IPS-18a (cell line): Measurements from ENCODE around the gene FKBP10.
"Not testable (repeated sequence)": the region's sequence is repeated elsewhere in the genome, so short reads cannot be mapped to it uniquely, and the experiment has no call there.

Source experiments
- H3K27ac ChIP-seq: one replicate; pipeline ENCODE4 v1.5.1; 2013; ENCODE audit warnings: low read length
- H3K27me3 ChIP-seq: one replicate; pipeline ENCODE4 v1.6.1; 2013; ENCODE audit warnings: mild to moderate bottlenecking, low read length; ENCODE audit not compliant: control insufficient read depth, insufficient read depth
- H3K36me3 ChIP-seq: one replicate; pipeline ENCODE4 v1.6.1; 2013; ENCODE audit warnings: low read depth, low read length; ENCODE audit not compliant: control insufficient read depth
- H3K4me1 ChIP-seq: one replicate; pipeline ENCODE4 v1.6.1; 2013; ENCODE audit warnings: low read depth, low read length; ENCODE audit not compliant: control insufficient read depth
- H3K4me3 ChIP-seq: one replicate; pipeline ENCODE4 v1.5.1; 2013; ENCODE audit warnings: low read length
- H3K9ac ChIP-seq: one replicate; pipeline ENCODE4 v1.6.1; 2013; ENCODE audit warnings: mild to moderate bottlenecking, low read length, moderate library complexity
- H3K9me3 ChIP-seq: one replicate; pipeline ENCODE4 v1.6.1; 2013; ENCODE audit warnings: low read depth, low read length; ENCODE audit not compliant: control insufficient read depth

The FKBP10 gene

GRCh38 chr17:41816637-41817320 is 4.0 kb downstream of the FKBP10 start:
- H3K27ac ChIP-seq: no peak overlapping the region
- no peak overlapping the region for H3K9ac ChIP-seq
- H3K4me3 ChIP-seq: no peak overlapping the region
- H3K27me3 ChIP-seq: no peaks in the 10 kb centered on the region
- peaks cover 3% of the 10 kb centered on the region for H3K36me3 ChIP-seq
- peaks cover 10% of the 10 kb centered on the region for H3K4me1 ChIP-seq
- H3K9me3 ChIP-seq: no peaks in the 10 kb centered on the region

- Histone ChIP-seq H3K9ac (no peak overlapping the region), H3K27ac (no peak overlapping the region), H3K4me1 (peaks cover 10% of the 10 kb centered on the region), H3K9me3 (no peaks in the 10 kb centered on the region), H3K36me3 (peaks cover 9% of the 10 kb centered on the region), H3K4me3 (no peak overlapping the region), H3K27me3 (no peaks in the 10 kb centered on the region)
Measured at GRCh38 chr17:41818024-41818423, 5.2 kb downstream of the FKBP10 start.

- peaks cover 10% of the 10 kb centered on the region for H3K4me1 ChIP-seq
- no peak overlapping the region for H3K27ac ChIP-seq
- peaks cover 20% of the 10 kb centered on the region for H3K36me3 ChIP-seq
Measured at GRCh38 chr17:41821776-41822175, 9.0 kb downstream of the FKBP10 start.

GRCh38 chr17:41822216-41823140 is 9.7 kb downstream of the FKBP10 start:
- no peak overlapping the region for H3K9ac ChIP-seq
- H3K36me3 ChIP-seq: peaks cover 23% of the 10 kb centered on the region
- H3K4me3 ChIP-seq: no peak overlapping the region
- peaks cover 10% of the 10 kb centered on the region for H3K4me1 ChIP-seq
- H3K9me3 ChIP-seq: no peaks in the 10 kb centered on the region
- no peaks in the 10 kb centered on the region for H3K27me3 ChIP-seq
- no peak overlapping the region for H3K27ac ChIP-seq

More at GRCh38 chr17:41821776-41822175, 9.0 kb downstream of the FKBP10 start:
- no peaks in the 10 kb centered on the region for H3K27me3 ChIP-seq
- H3K9ac ChIP-seq: no peak overlapping the region
- no peaks in the 10 kb centered on the region for H3K9me3 ChIP-seq
- H3K4me3 ChIP-seq: no peak overlapping the region

- H3K27ac ChIP-seq: no peak overlapping the region
- H3K27me3 ChIP-seq: no peaks in the 10 kb centered on the region
- no peaks in the 10 kb centered on the region for H3K9me3 ChIP-seq
- peaks cover 10% of the 10 kb centered on the region for H3K4me1 ChIP-seq
- peaks cover 29% of the 10 kb centered on the region for H3K36me3 ChIP-seq
- no peak overlapping the region for H3K9ac ChIP-seq
- no peak overlapping the region for H3K4me3 ChIP-seq
Measured at GRCh38 chr17:41823141-41823524, 10.3 kb downstream of the FKBP10 start.

GRCh38 chr17:41823580-41823979 is 10.8 kb downstream of the FKBP10 start:
- Histone ChIP-seq H3K27me3 (no peaks in the 10 kb centered on the region), H3K4me3 (no peak overlapping the region), H3K36me3 (peaks cover 29% of the 10 kb centered on the region)

GRCh38 chr17:41824086-41824485 is 11.3 kb downstream of the FKBP10 start:
- Histone ChIP-seq H3K27me3 (no peaks in the 10 kb centered on the region), H3K36me3 (peaks cover 34% of the 10 kb centered on the region), H3K4me1 (peaks cover 7% of the 10 kb centered on the region), H3K4me3 (no peak overlapping the region), H3K27ac (no peak overlapping the region), H3K9me3 (no peaks in the 10 kb centered on the region), H3K9ac (no peak overlapping the region)

More at GRCh38 chr17:41823580-41823979, 10.8 kb downstream of the FKBP10 start:
- H3K27ac ChIP-seq: no peak overlapping the region
- no peak overlapping the region for H3K9ac ChIP-seq
- H3K4me1 ChIP-seq: peaks cover 10% of the 10 kb centered on the region
- H3K9me3 ChIP-seq: no peaks in the 10 kb centered on the region

GRCh38 chr17:41825175-41825845 is 12.5 kb downstream of the FKBP10 start:
- Histone ChIP-seq H3K9ac (no peak overlapping the region), H3K4me3 (no peak overlapping the region), H3K9me3 (no peaks in the 10 kb centered on the region), H3K27ac (no peak overlapping the region), H3K27me3 (no peaks in the 10 kb centered on the region), H3K36me3 (peaks cover 41% of the 10 kb centered on the region), H3K4me1 (no peaks in the 10 kb centered on the region)

- not testable (repeated sequence) for H3K27ac ChIP-seq, H3K4me3 ChIP-seq, H3K9me3 ChIP-seq, H3K27me3 ChIP-seq, H3K9ac ChIP-seq, H3K4me1 ChIP-seq
- peaks cover 57% of the 10 kb centered on the region for H3K36me3 ChIP-seq
Measured at GRCh38 chr17:41829961-41830360, 17.2 kb downstream of the FKBP10 start.

GRCh38 chr17:41835214-41835799 is 22.5 kb downstream of the FKBP10 start:
- H3K4me1 ChIP-seq: peaks cover 5% of the 10 kb centered on the region
- no peak overlapping the region for H3K27ac ChIP-seq
- no peaks in the 10 kb centered on the region for H3K9me3 ChIP-seq
- H3K9ac ChIP-seq: peak overlapping the region; percentile 69
- H3K27me3 ChIP-seq: peaks cover 7% of the 10 kb centered on the region
- H3K4me3 ChIP-seq: peak overlapping the region; percentile 79
- H3K36me3 ChIP-seq: peaks cover 25% of the 10 kb centered on the region
